HK-2 (cell line): ENCODE results near the gene C19orf67.
"Not testable (repeated sequence)": the region's sequence is repeated elsewhere in the genome, so short reads cannot be mapped to it uniquely, and the experiment has no call there.

Experiments
- DNase-seq: peaks from one replicate; pipeline ENCODE4 v3.0.0-alpha.2; 2018; ENCODE audit not compliant: unreplicated experiment

The C19orf67 gene

DNA sequence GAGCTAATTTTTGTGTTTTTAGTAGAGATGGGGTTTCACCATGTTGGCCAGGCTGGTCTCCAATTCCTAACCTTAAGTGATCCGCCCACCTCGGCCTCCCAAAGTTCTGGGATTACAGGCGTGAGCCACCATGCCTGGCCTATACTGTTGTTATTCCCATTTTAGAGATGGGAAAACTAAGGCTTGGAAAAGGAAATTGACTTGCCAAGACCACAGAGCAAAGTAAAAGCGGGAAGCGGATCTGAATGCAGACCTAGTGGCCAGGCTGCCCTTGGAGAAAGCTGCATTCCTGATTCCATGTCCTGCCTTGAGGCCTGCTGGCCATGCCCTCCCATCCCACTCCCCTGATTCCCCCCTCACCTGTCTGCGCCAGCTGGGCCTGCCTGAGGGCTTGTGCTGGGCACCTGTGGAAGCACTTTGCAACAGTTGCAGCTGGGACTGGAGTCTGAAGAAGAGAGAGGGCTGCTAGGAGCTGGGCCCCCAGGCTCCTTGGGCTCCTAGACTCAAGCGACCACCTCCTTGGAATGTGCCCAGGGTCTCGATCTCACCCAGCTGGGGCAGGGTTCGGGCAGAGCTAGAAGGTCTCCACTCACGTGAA is 29.4 kb downstream of the C19orf67 start:
- DNase-seq: no peak

DNA sequence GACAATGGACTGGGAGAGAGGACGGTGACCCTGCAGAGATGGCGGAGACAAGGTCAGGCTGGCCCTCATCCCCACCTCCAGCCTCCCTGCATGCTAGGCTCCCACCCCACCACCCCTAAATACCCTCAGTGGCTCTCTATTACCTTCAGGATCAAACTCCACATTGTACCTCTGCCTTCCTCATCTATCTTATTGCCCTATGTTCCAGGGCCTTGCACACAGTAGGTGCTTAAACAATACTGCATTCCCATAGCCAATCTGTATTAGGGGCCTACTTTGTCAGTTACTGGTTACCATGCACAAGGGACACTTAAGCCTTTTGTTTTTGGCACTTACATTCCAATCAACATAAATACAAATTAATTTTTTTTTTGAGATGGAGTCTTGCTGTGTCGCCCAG is 30.2 kb downstream of the C19orf67 start:
- DNase-seq: no peak

DNA sequence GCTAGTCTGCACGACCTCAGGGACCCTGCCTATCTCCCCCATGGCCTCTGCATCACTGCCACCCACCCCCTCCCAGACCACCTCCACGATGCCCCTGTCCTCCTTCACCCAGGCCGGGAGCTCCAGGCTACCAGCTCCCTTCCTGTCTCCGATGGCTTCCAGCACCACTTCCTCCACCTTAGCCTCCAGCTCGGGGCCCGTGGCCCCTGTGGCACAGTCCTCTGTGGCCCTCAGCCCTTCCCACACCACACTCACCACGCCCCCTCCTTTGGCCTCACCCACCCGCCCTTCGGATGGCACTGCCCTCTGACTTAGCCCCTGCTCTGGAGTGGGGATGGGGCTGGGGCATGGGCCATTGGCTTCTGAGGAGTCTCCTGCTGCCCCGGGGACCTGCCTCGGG is 30.9 kb downstream of the C19orf67 start:
- DNase-seq: no peak

DNA sequence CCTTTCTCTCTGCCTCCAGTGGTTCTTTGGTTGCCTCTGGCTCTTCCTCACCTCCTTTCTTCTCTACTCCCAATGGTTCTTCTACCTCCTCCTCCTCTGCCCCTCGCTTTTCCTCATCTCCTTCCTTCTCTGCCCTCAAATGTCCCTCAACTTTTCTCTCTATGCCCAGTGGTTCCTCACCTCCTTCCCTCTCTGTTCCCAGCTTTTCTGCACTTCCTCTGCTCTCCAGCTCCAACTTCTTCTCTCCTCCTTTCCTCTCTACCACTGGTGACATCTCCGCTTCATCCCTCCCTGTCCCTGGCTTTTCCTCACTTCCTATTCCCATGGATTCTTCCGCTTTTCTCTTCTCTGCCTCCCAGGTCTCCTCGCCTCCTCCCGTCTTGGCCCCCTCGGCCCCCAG is 31.5 kb downstream of the C19orf67 start:
- no peak for DNase-seq

DNA sequence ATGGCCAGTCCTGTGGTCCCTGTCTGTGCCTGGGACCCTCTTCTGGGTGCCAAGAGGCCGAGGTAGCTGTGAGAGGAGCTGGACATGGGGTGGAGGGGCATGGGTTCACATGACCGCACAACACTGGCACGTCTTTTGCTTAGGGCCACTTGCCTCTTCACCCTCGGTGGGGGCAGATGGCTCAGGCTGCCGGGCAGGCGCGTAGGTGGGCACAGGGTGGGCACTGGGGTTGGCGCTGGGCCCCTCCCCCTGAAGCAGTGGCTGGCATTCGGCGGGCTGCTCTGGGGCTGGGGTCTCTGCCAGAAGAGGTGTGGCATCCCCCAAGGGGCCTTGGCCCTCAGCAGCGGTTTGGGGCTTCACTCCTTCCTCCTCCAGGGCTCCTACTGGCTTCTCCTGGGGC is 32.1 kb downstream of the C19orf67 start:
- DNase-seq: no peak

DNA sequence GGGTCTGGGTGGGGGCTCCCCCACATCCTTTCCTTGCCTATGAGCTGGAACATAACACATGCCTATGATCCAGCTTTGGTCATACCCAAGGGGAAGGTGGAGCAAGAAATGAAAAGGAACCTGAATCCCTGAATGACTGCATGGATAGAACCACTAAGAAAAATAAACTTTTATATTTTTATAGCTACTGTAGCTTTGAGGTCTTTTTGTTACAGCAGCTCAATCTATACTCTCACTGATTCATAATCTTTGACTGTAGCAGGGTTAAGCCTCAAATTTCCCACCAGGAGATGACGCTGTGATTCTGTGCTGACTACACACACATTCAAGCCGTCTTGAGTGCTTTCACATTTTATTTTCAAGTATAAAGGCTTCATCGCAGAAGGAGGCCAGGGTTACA is 32.6 kb downstream of the C19orf67 start:
- no peak for DNase-seq

DNA sequence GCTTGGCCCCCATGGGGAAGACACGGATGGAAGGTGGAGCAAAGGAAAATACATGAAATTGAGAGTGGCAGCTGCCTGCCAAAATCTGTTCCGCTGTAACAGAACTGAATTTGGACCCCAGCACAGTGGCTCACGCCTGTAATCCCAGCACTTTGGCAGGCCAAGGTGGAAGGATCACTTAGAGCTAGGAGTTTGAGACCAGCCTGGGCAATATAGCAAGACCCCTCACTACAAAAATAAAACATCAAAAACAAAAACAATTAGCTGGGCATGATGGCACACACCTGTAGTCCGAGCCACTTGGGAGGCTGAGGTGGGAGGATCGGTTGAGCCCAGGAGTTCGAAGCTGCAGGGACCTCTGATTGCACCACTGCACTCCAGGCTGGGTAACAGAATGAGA is 33.1 kb downstream of the C19orf67 start:
- DNase-seq: no peak

DNA sequence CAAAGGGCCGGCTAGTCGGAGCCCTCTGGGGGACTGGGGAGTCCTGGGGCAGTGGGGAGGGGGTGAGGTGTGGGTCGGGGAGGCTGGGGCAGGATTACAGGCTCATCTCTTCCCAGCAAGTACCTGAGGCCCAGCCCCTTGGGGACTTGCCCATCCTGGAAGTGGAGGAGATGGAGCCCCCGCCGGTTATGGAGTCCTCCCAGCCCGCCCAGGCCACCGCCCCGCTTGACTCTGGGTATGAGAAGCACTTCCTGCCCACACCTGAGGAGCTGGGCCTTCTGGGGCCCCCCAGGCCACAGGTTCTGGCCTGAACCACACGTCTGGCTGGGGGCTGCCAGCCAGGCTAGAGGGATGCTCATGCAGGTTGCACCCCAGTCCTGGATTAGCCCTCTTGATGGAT is 33.6 kb downstream of the C19orf67 start:
- no peak for DNase-seq

DNA sequence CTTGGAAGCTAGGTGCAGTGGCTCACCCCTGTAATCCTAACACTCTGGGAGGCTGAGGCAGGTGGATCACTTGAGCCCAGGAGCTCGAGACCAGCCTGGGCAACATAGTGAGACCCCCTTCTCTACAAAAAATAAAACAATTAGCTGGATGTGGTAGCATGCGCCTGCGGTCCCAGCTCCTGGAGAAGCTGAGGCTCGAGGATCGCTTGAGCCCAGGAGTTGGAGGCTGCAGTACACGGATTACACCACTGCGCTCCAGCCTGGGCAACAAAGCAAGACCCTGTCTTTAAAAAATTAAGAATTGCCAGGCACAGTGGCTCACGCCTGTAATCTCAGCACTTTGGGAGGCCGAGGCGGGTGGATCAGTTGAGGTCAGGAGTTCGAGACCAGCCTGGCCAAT is 34.6 kb downstream of the C19orf67 start:
- not testable (repeated sequence) for DNase-seq

DNA sequence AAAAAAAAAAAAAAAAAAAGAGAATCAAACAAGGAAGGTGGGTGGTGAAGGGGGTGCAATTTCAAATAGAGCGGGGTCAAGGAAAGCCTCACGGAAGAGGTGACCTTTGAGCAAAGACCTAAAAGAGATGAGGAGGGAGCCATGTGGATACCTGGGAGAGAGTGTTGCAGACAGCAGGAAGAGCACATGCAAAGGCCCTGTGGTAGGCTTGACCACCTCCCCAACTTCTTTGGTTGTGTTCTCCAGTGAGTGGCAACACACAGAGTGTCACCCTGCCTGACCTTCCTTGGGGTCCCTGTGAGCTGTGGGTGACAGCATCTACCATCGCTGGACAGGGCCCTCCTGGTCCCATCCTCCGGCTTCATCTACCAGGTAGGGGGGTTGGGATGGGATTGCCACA is 35.1 kb downstream of the C19orf67 start:
- no peak for DNase-seq

DNA sequence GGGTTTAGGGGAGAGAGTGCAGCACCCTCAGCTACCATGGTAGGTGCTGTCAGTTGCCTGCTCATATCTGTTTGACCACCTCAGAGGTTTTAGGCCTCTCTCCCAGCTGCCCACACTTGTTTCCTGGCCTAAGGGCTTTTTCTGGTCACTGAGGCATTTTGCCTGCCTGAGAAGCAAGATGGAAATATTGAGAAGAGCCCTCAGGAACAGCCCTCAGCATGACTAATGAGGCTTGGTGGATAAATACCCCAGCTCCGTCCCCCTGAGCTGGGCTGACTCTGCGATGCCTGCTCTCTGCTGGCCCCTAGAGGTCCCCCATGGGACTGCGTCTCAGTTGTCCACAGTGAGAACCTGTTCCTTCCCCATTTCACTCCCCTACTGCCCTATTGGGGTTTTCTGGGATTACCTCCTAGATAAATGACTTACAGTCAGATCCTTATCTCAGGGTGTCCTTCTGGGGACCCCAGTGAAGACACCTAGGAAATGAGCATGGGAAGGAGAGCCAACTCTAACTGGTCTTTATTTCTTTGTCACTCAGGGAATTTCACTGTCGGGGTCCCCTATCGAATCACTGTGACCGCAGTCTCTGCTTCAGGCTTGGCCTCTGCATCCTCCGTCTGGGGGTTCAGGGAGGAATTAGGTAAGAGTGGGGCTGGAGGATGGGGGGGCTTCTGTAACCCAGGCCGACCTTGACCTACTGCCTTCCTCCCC is 37.0 kb downstream of the C19orf67 start:
- DNase-seq: peak; percentile 49

DNA sequence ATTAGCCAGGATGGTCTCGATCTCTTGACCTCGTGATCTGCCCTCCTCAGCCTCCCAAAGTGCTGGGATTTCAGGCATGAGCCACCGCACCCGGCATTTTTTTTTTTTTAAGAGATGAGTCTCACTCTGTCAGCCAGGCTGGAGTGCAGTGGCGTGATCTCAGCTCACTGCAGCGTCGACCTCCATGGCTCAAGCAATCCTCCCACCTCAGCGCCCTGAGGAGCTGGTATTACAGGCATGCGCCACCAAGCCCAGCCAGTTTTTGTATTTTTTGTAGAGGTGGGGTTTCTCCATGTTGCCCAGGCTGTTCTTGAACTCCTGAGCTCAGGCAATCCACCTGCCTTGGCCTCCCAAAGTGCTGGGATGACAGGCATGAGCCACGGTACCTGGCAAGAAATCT is 37.7 kb downstream of the C19orf67 start:
- DNase-seq: not testable (repeated sequence)

DNA sequence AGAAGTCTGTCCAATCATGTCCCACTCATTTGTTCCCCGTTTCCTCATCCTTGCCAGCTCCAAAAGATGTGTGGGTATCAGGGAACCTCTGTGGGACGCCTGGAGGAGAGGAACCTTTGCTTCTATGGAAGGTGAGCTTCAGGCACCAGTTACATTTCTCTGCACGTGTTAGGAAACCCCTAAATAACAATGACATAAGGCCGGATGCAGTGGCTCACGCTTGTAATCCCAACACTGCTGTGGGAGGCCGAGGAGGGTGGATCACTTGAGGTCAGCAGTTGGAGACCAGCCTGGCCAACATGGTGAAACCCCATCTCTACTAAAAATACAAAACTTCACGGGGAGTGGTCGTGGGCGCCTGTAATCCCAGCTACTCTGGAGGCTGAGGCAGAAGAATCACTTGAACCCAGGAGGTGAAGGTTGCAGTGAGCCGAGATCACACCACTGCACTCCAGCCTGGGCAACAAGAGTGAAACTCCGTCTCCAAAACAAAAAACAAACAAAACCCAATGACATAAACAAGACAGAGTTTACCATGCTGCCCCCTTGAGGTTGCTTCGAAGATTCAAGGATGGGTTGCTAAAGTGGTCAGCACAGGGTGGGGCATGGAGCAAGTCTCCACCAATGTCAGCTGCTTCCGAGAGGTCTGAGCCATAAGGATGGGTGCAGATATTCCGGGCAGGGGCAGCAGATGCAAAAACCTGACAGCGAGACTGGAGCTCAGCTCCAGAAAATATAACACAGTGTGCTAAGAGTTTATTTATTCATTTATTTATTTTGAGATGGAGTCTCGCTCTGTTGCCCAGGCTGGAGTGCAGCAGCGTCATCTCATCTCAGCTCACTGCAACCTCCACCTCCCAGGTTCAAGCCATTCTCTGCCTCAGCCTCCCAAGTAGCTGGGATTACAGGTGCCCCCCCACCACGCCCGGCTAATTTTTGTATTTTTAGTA is 42.6 kb downstream of the C19orf67 start:
- not testable (repeated sequence) for DNase-seq

DNA sequence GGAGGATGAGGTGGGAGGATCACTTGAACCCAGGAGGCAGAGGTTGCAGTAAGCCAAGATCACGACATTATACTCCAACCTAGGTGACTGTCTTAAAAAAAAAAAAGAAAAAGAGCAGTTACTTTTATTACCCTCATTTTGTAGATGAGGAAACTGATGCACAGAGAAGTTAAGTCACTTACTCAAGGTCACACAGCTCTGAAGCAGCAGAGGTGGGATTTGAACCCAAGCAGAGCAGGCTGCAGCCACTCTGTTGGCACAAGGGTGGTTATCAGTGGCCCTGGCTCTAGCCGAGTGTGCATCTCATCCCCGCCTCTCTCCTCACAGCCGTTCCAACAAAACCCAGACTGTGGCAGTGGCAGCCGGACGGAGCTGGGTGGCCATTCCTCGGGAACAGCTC is 46.4 kb downstream of the C19orf67 start:
- DNase-seq: no peak

DNA sequence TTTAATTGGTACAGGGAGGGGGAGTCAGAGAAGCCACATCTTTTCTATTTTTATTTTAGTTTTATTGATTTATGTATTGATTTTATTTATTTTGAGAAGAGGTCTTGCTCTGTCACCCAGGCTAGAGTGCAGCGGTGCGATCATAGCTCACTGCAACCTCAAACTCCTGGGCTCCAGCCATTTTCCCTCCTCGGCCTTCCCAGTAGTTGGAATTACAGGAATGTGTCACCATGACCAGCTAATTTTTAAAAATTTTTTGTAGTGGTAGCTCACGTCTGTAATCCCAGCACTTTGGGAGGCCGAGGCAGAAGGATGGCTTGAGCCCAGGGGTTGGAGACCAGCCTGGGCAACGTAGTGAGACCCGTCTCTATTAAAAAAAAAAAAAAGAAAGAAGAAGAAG is 49.9 kb downstream of the C19orf67 start:
- DNase-seq: no peak

DNA sequence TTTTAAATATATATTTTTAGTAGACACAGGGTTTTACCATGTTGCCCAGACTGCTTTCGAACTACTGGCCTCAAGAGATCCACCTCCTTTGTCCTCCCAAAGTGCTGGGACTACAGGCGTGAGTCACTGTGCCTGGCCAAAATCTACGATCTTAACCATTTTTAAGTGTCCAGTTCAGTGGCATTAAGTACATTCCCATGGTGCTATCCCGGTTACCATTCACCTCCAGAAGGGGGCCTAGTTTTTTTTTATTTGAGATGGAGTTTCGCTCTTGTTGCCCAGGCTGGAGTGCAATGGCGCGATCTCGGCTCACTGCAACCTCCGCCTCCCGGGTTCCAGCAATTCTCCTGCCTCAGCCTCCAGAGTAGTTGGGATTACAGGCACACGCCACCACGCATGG is 50.4 kb downstream of the C19orf67 start:
- not testable (repeated sequence) for DNase-seq

DNA sequence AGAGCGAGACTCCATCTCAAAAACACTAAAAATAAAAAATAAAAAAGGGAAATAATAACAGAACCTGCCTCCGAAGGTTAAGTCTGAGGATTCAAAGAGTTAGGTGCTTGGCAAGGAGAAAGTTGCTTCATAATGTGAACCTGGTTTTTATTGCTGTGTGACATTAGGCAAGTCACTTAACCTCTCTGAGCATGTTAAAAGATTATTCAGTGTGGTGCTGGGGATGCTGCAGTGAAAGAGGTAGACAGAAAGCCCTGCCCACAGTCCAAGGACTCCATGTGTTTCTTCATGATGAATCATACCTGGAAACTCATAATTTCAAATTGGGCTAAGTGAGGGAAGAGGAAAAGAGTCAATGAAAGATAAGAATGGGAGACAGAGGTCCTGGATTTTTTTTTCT is 51.6 kb downstream of the C19orf67 start:
- DNase-seq: no peak

DNA sequence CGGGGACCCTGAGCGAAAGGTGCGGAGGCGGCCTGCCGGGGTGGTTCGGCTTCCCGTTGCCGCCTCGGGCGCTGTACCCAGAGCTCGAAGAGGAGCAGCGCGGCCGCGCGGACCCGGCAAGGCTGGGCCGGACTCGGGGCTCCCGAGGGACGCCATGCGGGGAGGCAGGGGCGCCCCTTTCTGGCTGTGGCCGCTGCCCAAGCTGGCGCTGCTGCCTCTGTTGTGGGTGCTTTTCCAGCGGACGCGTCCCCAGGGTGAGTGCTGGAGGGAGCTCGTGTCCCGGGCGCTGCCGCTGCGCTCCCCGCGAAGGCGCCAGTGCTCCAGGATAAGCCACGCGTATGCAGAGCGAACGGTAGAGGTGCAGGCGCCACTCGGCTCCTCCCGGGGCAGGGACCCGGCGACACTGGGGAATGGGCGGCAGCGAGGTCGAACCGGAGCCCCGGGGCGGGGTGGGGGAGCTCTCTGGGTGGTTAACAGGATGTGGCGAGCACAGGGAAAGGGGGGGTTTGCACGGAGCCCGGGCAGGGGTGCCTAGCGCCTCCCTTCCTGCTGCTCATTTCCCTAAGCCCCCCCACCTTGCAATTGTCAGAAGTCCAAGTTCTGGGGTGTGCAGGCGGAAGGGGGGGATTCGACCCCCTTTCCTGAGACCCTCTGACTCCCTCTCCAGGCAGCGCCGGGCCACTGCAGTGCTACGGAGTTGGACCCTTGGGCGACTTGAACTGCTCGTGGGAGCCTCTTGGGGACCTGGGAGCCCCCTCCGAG is 53.7 kb downstream of the C19orf67 start, which contains the start of gene IL27RA:
Gene IL27RA, plus strand, starts transcription at position 44 of the 762 bp plus-strand sequence. Its CDS starts 111 bp downstream, at position 155.
- peak; percentile 69 for DNase-seq
